Measurements from ENCODE around the gene MAK.

Gene MAK, protein sequence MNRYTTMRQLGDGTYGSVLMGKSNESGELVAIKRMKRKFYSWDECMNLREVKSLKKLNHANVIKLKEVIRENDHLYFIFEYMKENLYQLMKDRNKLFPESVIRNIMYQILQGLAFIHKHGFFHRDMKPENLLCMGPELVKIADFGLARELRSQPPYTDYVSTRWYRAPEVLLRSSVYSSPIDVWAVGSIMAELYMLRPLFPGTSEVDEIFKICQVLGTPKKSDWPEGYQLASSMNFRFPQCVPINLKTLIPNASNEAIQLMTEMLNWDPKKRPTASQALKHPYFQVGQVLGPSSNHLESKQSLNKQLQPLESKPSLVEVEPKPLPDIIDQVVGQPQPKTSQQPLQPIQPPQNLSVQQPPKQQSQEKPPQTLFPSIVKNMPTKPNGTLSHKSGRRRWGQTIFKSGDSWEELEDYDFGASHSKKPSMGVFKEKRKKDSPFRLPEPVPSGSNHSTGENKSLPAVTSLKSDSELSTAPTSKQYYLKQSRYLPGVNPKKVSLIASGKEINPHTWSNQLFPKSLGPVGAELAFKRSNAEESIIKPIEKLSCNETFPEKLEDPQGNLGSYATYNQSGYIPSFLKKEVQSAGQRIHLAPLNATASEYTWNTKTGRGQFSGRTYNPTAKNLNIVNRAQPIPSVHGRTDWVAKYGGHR

DNA sequence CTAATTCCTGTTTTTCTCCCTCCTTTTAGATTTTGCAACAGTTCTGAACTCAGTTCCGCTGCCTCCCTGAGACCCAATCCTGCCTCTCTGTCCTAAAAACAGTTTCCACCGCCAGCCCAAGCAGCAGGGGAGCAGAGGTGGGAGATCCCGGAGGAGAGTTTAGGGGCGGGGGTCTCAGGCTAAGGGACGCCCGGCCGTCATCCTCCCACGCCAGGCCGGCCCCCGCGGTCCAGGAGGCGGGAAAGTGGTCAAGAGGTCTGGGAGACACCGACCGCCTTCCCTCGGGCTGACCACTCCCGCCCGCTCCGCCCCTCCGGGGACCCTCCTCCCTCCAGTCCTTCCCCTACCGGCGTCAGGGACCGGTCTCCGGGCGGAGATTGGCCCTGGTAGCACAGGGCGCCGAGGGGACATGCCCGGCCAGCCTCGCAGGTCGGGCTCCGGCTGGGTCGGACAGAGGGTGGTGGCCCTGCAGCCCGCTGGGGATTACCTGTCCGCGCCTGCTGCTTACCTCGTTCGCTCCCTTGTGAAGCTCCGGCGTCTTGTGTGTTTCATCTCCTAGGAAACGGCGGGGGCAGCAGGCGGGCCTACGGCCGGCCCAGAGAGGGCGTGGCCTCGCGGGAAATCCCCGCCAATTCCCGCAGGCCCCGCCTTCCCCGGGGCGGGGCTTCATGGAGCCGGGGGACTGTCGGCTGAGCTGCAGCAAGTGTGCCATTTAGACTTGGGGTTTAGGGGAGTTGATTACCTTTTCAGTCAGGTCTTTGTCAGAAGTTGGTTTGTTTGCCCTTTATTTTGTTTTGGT lies at the start of gene MAK:
Gene MAK (minus strand): TSS at position 545 of the 799 bp plus-strand sequence. CDS start 7,891 bp downstream, outside the sequence.
- TF ChIP-seq CTCF (IDR thresholded peaks at IDR 0.05): no peak

DNA sequence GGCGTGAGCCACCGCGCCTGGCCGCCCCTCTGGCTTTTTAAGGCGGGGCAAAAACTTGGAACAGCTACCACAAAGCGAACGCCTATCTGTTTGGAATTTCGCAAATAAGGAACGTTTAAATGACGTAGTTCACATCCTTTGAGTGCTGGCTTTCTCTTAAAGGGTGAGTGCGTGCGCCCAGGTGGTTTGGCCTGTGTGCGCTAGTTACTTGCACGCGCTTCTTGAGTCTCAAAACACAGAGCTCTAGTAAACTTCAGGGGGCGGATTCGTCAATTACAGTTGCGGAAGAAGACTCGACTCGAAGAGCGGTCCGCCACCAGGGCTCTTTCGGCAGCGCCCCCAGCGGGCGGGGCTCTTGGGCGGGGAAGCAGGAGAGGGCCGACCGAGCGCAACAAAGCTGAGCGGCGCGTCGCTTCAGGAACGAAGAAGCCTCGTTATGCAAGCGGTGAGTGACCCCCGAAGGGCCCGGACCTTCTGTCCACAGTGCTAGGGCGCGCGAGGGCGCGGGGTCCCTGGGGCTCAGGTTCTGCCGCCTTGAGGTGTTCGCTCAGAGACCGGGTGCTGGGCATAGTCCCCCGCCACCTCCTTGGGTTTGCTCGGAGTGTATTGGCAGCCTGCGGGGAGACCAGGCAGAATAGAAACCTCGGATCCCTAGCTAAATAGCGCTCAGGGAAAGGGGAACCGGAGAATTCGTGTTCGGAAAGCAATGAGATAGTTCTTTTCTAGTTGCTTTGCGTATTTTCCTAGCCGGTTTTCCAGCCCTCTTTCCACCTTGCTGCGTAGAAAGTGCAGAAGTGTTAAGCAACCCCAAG lies 48.6 kb upstream of the MAK start, which contains the start of gene SYCP2L:
Gene SYCP2L (plus strand): TSS at position 362 of the 812 bp plus-strand sequence. CDS start 75 bp downstream, at position 437.
- TF ChIP-seq CTCF (IDR thresholded peaks at IDR 0.05): no peak

DNA sequence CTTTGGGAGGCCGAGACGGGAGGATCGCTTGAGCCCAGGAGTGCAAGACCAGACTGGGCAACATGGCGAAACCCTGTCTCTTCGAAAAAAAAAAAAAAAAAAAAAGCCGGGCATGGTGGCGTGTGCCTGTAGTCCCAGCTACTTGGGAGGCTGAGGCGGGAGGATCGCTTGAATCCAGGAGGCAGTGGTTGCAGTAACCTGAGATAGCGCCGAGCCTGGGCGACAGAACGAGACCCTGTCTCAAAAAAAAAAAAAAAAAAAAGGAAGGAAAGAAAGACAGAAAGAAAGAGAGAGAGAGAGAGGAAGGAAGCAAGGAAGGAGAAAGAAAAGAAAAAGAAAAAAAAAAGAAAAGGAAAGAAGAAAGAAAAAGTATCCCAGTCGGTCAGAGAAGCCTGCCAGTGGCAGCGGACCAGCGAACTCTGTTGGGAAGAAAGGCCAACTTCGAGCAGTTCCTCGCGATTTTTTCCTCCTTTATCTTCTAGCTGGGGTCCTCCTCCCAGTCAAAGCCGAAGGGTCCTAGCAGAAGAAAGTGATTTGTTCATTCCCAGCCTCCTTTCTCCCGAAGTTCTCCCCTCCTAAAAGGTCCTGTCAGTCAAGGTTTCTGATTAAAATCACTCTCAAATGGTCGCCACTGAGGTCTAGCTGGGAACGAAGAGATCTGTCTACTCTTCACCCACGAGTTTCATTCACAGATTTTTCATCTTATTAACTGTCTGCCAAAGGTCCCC lies 46.1 kb upstream of the MAK start:
- no peak for TF ChIP-seq CTCF (IDR thresholded peaks at IDR 0.05)

- TF ChIP-seq CTCF (IDR thresholded peaks at IDR 0.05): no peak
Measured at GRCh38 chr6:10883312-10884244, 45.2 kb upstream of the MAK start.

GRCh38 chr6:10882657-10883171 lies 44.4 kb upstream of the MAK start:
- no peak for TF ChIP-seq CTCF (IDR thresholded peaks at IDR 0.05)

DNA sequence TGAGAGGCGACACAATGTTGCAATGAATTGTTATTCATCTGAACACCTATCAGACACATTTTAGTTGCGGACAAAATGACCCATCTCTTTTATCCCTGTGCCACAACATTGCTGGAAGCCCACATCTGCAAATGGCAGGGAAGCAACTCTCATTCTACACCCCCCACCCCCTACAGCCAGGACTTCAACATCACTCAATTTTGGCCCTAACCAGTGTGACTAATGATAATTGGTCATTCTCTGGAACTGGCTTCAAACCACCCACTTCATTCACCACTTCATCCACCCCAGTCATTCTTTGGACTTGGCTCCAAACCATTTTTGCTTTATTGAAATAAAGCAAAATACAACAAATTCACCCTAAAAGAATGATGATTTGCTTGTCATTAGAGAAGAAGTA lies 42.0 kb upstream of the MAK start:
- TF ChIP-seq CTCF (IDR thresholded peaks at IDR 0.05): no peak

All from LNCAP (cell line).